ENCODE measurements around the gene F2. TPM values are rescaled to one million over a fixed set of nuclear protein-coding genes. Genes with fewer than 3 reads are reported as not detected.

The F2 gene
- total and polyA plus RNA-seq, 11 donors = 0.08 to 0.18 (median 0.17) TPM; not detected in 8

DNA sequence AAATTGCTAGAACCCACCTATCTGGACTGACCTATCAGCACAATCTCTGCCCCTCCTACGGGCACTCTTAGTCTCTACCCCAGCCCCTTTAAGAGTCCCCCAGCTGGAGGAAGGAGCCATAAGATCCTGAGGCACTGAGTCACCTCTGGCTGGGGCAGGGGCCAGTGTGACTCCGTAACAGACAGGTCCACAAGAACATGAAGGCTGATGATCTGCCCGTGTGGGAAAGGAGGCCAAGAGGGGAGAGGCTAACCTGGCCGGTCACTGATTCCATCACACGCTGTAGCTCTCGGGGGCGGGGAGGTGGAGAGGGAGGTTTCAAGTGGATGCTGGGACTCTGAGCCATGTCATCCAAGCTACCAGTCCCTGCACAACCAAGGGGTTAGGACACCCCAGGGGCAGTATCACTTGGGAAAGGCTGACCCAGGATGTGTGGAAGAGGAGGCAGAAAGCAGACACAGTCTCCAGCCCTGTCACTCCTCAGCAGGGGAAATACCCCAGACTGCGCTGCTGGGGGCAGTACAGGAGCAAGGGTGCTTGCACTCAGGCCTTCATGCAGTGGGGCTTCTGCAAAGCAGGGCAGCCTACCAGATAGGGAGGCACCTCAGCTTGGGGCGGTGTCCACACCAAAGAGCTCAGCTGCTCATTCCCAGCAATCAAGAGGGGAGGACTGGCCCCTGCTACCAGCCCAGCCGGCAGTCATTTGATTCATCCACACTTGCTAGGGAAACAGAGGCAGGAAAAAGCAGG is 40.8 kb upstream of the F2 start:
- no peaks in the 10 kb centered on the region for H3K9me3 ChIP-seq
- intact Hi-C loops (cut with DNase I) = no loop called here
- peaks cover 0 to 79% (median 66%) of the 10 kb centered on the region in 9 donors for H3K36me3 ChIP-seq
- H3K4me1 ChIP-seq = peaks cover 4 to 49% (median 40%) of the 10 kb centered on the region in 12 donors
- ATAC-seq (no peak), DNase-seq (no peak)
- TF ChIP-seq CTCF (IDR thresholded peaks at IDR 0.05) (no peak), POLR2A (IDR thresholded peaks at IDR 0.05) (no peak)
- WGBS, 4 donors = 77 to 83% (median 80%) methylated on average over 9 to 10 of the region's 10 CpGs
- peak overlapping the region in 7 of 12 donors; percentile 5 to 82 (median 43) for H3K27ac ChIP-seq
- H3K27me3 ChIP-seq = no peaks in the 10 kb centered on the region
- H3K4me3 ChIP-seq = no peak overlapping the region

DNA sequence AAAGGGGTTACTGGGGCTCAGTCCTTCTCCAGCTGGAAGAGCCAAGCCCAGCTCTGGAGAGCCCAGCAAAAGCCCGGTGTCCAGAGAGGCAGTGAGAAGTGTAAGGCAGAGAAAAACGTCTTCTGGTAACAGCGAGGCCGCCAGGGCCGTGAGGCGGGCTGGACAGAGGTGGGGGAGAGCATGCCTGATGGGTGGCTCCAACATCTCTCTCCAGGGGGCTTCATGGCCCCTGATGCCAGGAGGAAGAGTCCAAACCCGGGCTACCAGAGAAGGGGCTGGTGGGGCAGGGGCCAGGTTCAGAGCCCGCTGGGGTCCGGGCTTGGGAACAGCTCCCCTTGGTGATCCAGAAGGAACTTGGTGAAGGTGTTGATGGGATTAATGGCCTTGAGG is 40.3 kb upstream of the F2 start:
- peak overlapping the region in 4 of 12 donors; percentile 37 to 82 (median 44) for H3K27ac ChIP-seq
- ATAC-seq = no peak

GRCh38 chr11:46679241-46680163 is 39.5 kb upstream of the F2 start:
- WGBS, 4 donors = 88 to 91% (median 90%) methylated on average over 17 to 26 of the region's 26 CpGs
- TF ChIP-seq CTCF (IDR thresholded peaks at IDR 0.05) = no peak
- no peak for TF ChIP-seq POLR2A (IDR thresholded peaks at IDR 0.05)
- Histone ChIP-seq H3K9me3 (no peaks in the 10 kb centered on the region), H3K4me3 (no peak overlapping the region), H3K36me3 (peaks cover 0 to 83% (median 58%) of the 10 kb centered on the region in 9 donors), H3K27me3 (no peaks in the 10 kb centered on the region), H3K27ac (peak overlapping the region in 1 of 12 donors; percentile 43), H3K4me1 (peaks cover 2 to 49% (median 41%) of the 10 kb centered on the region in 12 donors)
- DNase-seq (no peak), ATAC-seq (no peak)
- intact Hi-C loops (cut with DNase I) = loop anchor here in 1 of 10 donors (5.0 kb wide), 1 partner anchor 62 kb away; the partner anchor contains the start of genes ATG13 and HARBI1

More for the DNA sequence above, 40.3 kb upstream of the F2 start:
- 88 to 92% (median 89%) methylated on average over 8 to 9 of the region's 9 CpGs for WGBS, 4 donors
- TF ChIP-seq CTCF (IDR thresholded peaks at IDR 0.05) = no peak
- no peak for TF ChIP-seq POLR2A (IDR thresholded peaks at IDR 0.05)
- Histone ChIP-seq H3K27me3 (no peaks in the 10 kb centered on the region), H3K4me3 (no peak overlapping the region), H3K36me3 (peaks cover 0 to 79% (median 60%) of the 10 kb centered on the region in 9 donors), H3K4me1 (peaks cover 4 to 49% (median 43%) of the 10 kb centered on the region in 12 donors), H3K9me3 (no peaks in the 10 kb centered on the region)
- intact Hi-C loops (cut with DNase I) = no loop called here
- DNase-seq = no peak

All from heart left ventricle (tissue), 16 donors.